Hepatocyte (in vitro differentiated cells): ENCODE data around the gene AUTS2. TPM values are rescaled to one million over a fixed set of nuclear protein-coding genes. Genes with fewer than 3 reads are reported as not detected.

Experiments used
- DNase-seq: peaks from one replicate; pipeline ENCODE4 v3.0.0-alpha.2; 2016; ENCODE audit warnings: low spot score
- H2AFZ ChIP-seq: fragments of 200-600 bp; sonication (generic); 2 replicates; pipeline ENCODE4 v1.6.0; 2016; ENCODE audit warnings: antibody characterized with exemption, mild to moderate bottlenecking
- H3K27ac ChIP-seq: fragments of 200-600 bp; sonication (generic); 2 replicates; pipeline ENCODE4 v1.5.1; 2016; ENCODE audit warnings: mild to moderate bottlenecking
- H3K27me3 ChIP-seq: fragments of 200-600 bp; sonication (generic); 2 replicates; pipeline ENCODE4 v1.6.1; 2016
- H3K36me3 ChIP-seq: fragments of 200-600 bp; sonication (generic); replicated peaks from 2 replicates; pipeline ENCODE4 v1.5.1; 2016; ENCODE audit warnings: low read depth; ENCODE audit not compliant: insufficient read depth
- H3K4me1 ChIP-seq: fragments of 200-600 bp; sonication (generic); 2 replicates; pipeline ENCODE4 v1.5.1; 2016; ENCODE audit warnings: mild to moderate bottlenecking, moderate library complexity; ENCODE audit not compliant: insufficient read depth
- H3K4me2 ChIP-seq: fragments of 200-600 bp; sonication (generic); 2 replicates; pipeline ENCODE4 v1.6.0; 2016
- H3K4me3 ChIP-seq: fragments of 200-600 bp; sonication (generic); 2 replicates; pipeline ENCODE4 v1.5.1; 2016; ENCODE audit warnings: mild to moderate bottlenecking
- H3K79me2 ChIP-seq: fragments of 200-600 bp; sonication (generic); 2 replicates; pipeline ENCODE4 v1.6.0; 2017; ENCODE audit warnings: mild to moderate bottlenecking
- H3K9me2 ChIP-seq: fragments of 200-600 bp; sonication (generic); replicated peaks from 2 replicates; pipeline ENCODE4 v1.6.0; 2017; ENCODE audit warnings: mild to moderate bottlenecking; ENCODE audit not compliant: insufficient read depth
- H3K9me3 ChIP-seq: fragments of 200-600 bp; sonication (generic); 2 replicates; pipeline ENCODE4 v1.5.1; 2016; ENCODE audit warnings: low read depth, mild to moderate bottlenecking
- H4K20me1 ChIP-seq: fragments of 200-600 bp; sonication (generic); 2 replicates; pipeline ENCODE4 v1.6.0; 2016; ENCODE audit warnings: mild to moderate bottlenecking; ENCODE audit not compliant: insufficient read depth, poor library complexity, severe bottlenecking
- EZH2 ChIP-seq: fragments of 200-600 bp; sonication (generic); IDR thresholded peaks from 2 replicates; pipeline ENCODE4 v1.6.1; 2016; ENCODE audit warnings: antibody characterized with exemption, mild to moderate bottlenecking, borderline replicate concordance
- EZH2phosphoT487 ChIP-seq: fragments of 200-600 bp; sonication (generic); IDR thresholded peaks from one replicate; pipeline ENCODE4 v1.6.1; 2018; ENCODE audit warnings: antibody characterized with exemption, mild to moderate bottlenecking, low read depth, moderate library complexity; ENCODE audit not compliant: unreplicated experiment, severe bottlenecking
- WGBS: methylation state at CpG from one replicate; pipeline ENCODE4 v1.1.6; 2016; ENCODE audit warnings: low lambda C conversion rate; ENCODE audit errors: missing lambda C conversion rate; 5-methylcytosine and 5-hydroxymethylcytosine counted together
- polyA plus RNA-seq: library from polyadenylated mRNA; unstranded; fragments of >200 nt; fragmentation: Nextera tagmentation; extraction: Ambion mirVana; gene quantifications from 2 replicates; pipeline ENCODE4 v1.2.1, GENCODE V29; 2016
- total RNA-seq: library from RNA; depleted of rRNA; stranded (reverse); fragments of >200 nt; gene quantifications from 2 replicates; pipeline ENCODE4 v1.2.3, GENCODE V29; 2014
- TF ChIP-seq, protein P1 (sequence below): fragments of 200-600 bp; sonication (generic); IDR thresholded peaks from 2 replicates; pipeline ENCODE4 v1.5.1; 2016; ENCODE audit warnings: antibody characterized with exemption, mild to moderate bottlenecking; ENCODE audit not compliant: poor library complexity

AUTS2 gene
- total and polyA plus RNA-seq, 2 experiments from 2014 or later: 34.4 to 40.9 TPM

DNA sequence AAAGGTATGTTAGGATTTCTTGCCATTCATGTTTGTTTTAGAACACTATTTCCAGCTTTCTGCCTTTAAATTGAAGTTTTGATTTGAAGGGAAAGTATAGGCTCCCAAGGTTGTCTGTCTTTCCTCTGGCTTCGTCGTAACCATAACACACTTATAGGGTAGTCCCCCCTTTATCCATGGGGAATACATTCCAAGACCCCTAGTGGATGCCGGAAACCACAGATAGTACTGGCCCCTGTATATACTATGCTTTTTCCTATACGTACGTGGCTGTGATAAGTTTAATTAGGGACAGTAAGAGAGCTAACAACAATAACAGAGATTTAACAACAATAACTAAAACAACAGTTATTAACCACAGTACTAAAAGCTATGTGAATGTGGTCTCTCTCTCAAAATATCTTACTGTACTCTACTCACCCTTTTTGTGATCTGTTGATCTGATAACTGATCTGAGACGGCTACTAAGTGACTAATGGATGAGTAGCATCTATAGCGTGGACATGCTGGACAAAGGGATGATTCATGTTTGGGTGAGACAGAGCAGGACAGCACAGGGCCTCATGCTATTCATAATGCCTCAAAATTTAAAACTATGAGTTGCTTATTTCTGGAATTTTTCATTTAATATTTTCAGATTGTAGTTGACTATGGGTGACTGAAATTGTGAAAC lies 273.1 kb downstream of the AUTS2 start:
- no peaks in the 10 kb centered on the region for H3K9me3 ChIP-seq
- H3K27ac ChIP-seq: peak overlapping the region; percentile 28
- H3K79me2 ChIP-seq: peaks cover 9% of the 10 kb centered on the region
- H3K9me2 ChIP-seq: no peaks in the 10 kb centered on the region
- no peaks in the 10 kb centered on the region for H3K27me3 ChIP-seq
- H3K4me2 ChIP-seq: peak overlapping the region; percentile 18
- H3K36me3 ChIP-seq: no peaks in the 10 kb centered on the region
- H2AFZ ChIP-seq: no peak overlapping the region
- no peak for DNase-seq
- H3K4me1 ChIP-seq: peaks cover 18% of the 10 kb centered on the region
- no peaks in the 10 kb centered on the region for H4K20me1 ChIP-seq
- TF ChIP-seq EZH2 (no peak), EZH2phosphoT487 (no peak)
- TF ChIP-seq, protein P1, sequence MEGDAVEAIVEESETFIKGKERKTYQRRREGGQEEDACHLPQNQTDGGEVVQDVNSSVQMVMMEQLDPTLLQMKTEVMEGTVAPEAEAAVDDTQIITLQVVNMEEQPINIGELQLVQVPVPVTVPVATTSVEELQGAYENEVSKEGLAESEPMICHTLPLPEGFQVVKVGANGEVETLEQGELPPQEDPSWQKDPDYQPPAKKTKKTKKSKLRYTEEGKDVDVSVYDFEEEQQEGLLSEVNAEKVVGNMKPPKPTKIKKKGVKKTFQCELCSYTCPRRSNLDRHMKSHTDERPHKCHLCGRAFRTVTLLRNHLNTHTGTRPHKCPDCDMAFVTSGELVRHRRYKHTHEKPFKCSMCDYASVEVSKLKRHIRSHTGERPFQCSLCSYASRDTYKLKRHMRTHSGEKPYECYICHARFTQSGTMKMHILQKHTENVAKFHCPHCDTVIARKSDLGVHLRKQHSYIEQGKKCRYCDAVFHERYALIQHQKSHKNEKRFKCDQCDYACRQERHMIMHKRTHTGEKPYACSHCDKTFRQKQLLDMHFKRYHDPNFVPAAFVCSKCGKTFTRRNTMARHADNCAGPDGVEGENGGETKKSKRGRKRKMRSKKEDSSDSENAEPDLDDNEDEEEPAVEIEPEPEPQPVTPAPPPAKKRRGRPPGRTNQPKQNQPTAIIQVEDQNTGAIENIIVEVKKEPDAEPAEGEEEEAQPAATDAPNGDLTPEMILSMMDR: no peak
- 66% methylated on average over 7 of the region's 7 CpGs for WGBS
- H3K4me3 ChIP-seq: no peak overlapping the region

DNA sequence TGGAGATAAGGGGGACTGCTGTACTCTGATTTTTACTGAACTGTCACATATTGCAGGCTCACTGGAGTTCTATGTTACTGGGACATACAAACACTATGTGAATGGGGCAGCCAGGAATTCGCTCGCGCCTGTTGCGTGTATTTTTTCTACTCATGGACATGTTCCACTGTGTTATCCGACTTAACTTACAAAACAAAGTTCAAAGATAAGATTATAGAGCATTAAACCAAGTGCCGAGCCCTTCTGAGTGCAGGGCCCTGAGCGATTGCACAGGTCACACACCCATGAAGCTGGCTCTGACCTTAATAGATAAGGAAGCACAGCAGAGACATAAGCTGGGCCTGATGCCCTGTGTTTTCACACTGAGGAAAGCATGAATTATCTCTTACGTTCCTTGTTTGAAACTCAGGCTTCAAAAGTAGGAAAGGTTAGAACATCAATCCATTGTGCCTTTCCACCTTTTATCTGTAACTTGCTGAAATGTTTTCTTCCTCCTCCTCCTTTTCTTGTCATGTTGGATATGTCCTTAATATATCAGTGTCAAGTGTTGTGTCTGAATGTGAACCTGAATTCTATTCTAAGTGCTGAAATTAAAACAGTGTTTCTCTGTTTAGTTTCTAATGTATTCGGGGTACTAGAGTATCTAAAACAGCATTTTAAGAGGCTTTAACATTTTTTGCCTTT lies 273.8 kb downstream of the AUTS2 start:
- H3K4me2 ChIP-seq: peak overlapping the region; percentile 7
- H3K27ac ChIP-seq: peak overlapping the region; percentile 28
- H3K9me2 ChIP-seq: no peaks in the 10 kb centered on the region
- H3K4me1 ChIP-seq: peaks cover 18% of the 10 kb centered on the region
- peak; percentile 44 for DNase-seq
- H3K36me3 ChIP-seq: no peaks in the 10 kb centered on the region
- peaks cover 15% of the 10 kb centered on the region for H3K79me2 ChIP-seq
- H2AFZ ChIP-seq: no peak overlapping the region
- no peaks in the 10 kb centered on the region for H4K20me1 ChIP-seq
- no peaks in the 10 kb centered on the region for H3K9me3 ChIP-seq
- TF ChIP-seq EZH2: no peak
- TF ChIP-seq EZH2phosphoT487: no peak
- TF ChIP-seq, protein P1: no peak
- 38% methylated on average over 9 of the region's 9 CpGs for WGBS
- no peaks in the 10 kb centered on the region for H3K27me3 ChIP-seq
- H3K4me3 ChIP-seq: no peak overlapping the region

DNA sequence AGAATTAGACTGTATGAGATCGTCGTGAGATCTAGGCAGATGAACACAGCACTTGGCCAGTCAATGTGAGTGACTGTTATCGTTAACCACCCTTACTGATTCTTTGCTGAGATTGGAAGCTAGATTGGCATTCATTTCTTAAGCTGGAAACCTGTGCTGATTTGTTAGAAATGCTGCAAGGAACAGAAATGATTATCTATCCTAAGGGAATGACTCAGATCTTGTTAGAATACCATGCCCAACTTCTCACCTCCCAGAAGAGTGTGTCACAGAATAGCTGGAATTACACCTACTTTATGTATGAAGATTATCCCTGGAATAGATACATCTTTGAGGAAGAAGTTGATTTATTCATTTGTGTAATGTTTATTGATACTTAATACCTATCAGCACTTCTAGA lies 275.2 kb downstream of the AUTS2 start:
- WGBS: 94% methylated on average over 3 of the region's 3 CpGs
- TF ChIP-seq, protein P1: no peak
- TF ChIP-seq EZH2phosphoT487 (no peak), EZH2 (no peak)

More for the DNA sequence above, 275.2 kb downstream of the AUTS2 start:
- Histone ChIP-seq H3K27ac (no peak overlapping the region), H3K27me3 (no peaks in the 10 kb centered on the region), H3K79me2 (peaks cover 16% of the 10 kb centered on the region), H3K4me3 (no peak overlapping the region), H3K4me1 (peaks cover 18% of the 10 kb centered on the region), H3K9me2 (no peaks in the 10 kb centered on the region), H3K36me3 (no peaks in the 10 kb centered on the region), H2AFZ (no peak overlapping the region), H3K4me2 (no peak overlapping the region), H4K20me1 (no peaks in the 10 kb centered on the region), H3K9me3 (no peaks in the 10 kb centered on the region)
- no peak for DNase-seq
